ENCODE data around the gene TSPAN15. TPM values are rescaled to one million over a fixed set of nuclear protein-coding genes. Genes with fewer than 3 reads are reported as not detected.
A peak's percentile ranks its signal among the peaks of the same experiment; 100 is the strongest.

Gene TSPAN15
- total and polyA plus RNA-seq, 8 donors: 34.4 to 67.9 (median 41.5) TPM

- no peak for TF ChIP-seq CTCF (IDR thresholded peaks at IDR 0.05)
- Histone ChIP-seq H3K4me1 (peaks cover 30 to 48% of the 10 kb centered on the region in 2 donors), H3K4me3 (no peak overlapping the region), H3K27ac (peak overlapping the region; percentile 68 to 84), H3K27me3 (no peaks in the 10 kb centered on the region), H3K36me3 (no peaks in the 10 kb centered on the region), H3K9me3 (no peaks in the 10 kb centered on the region)
- intact Hi-C loops (cut with DNase I): no loop called here
- DNase-seq (peak in 1 of 4 donors; percentile 53), ATAC-seq (peak; percentile 40)
These were observed 28.2 kb downstream of the TSPAN15 start for GRCh38 chr10:69479240-69480067.

- DNase-seq (no peak), ATAC-seq (peak; percentile 28)
- intact Hi-C loops (cut with DNase I): no loop called here
- TF ChIP-seq CTCF (IDR thresholded peaks at IDR 0.05): no peak
- no peaks in the 10 kb centered on the region for H3K36me3 ChIP-seq
- H3K27ac ChIP-seq: peak overlapping the region; percentile 68 to 84
- no peaks in the 10 kb centered on the region for H3K27me3 ChIP-seq
- H3K4me3 ChIP-seq: no peak overlapping the region
- no peaks in the 10 kb centered on the region for H3K9me3 ChIP-seq
- H3K4me1 ChIP-seq: peaks cover 25 to 42% of the 10 kb centered on the region in 2 donors
These were observed 28.8 kb downstream of the TSPAN15 start for GRCh38 chr10:69480068-69480412.

GRCh38 chr10:69481305-69481704 lies 30.0 kb downstream of the TSPAN15 start:
- DNase-seq (peak in 1 of 4 donors; percentile 37), ATAC-seq (peak; percentile 20)
- no peaks in the 10 kb centered on the region for H3K27me3 ChIP-seq
- intact Hi-C loops (cut with DNase I): no loop called here
- no peaks in the 10 kb centered on the region for H3K9me3 ChIP-seq
- peak overlapping the region; percentile 68 to 84 for H3K27ac ChIP-seq
- no peak for TF ChIP-seq CTCF (IDR thresholded peaks at IDR 0.05)
- H3K4me1 ChIP-seq: peaks cover 20 to 36% of the 10 kb centered on the region in 2 donors
- no peak overlapping the region for H3K4me3 ChIP-seq
- no peaks in the 10 kb centered on the region for H3K36me3 ChIP-seq

GRCh38 chr10:69481811-69482524 lies 30.7 kb downstream of the TSPAN15 start:
- intact Hi-C loops (cut with DNase I): no loop called here
- peaks cover 25 to 36% of the 10 kb centered on the region in 2 donors for H3K4me1 ChIP-seq

More at GRCh38 chr10:69481811-69482524, 30.7 kb downstream of the TSPAN15 start:
- Histone ChIP-seq H3K27me3 (no peaks in the 10 kb centered on the region), H3K4me3 (no peak overlapping the region), H3K27ac (peak overlapping the region; percentile 68 to 84), H3K36me3 (no peaks in the 10 kb centered on the region), H3K9me3 (no peaks in the 10 kb centered on the region)
- DNase-seq: no peak
- no peak for ATAC-seq
- no peak for TF ChIP-seq CTCF (IDR thresholded peaks at IDR 0.05)

Data from left lung (tissue), 10 donors.